Activated T-cell treated with anti-CD3 and anti-CD28 coated beads for 24 hours (primary cell): ENCODE results near the gene SLC1A7.

Source experiments
- DNase-seq: peaks from one replicate; pipeline ENCODE4 v3.0.0-alpha.2; 2020; ENCODE audit warnings: low read depth

The SLC1A7 gene

GRCh38 chr1:53115403-53116306 is 26.8 kb downstream of the SLC1A7 start:
- no peak for DNase-seq

GRCh38 chr1:53114581-53115400 is 27.6 kb downstream of the SLC1A7 start:
- DNase-seq = no peak

- DNase-seq = no peak
Observed at GRCh38 chr1:53114090-53114489, 28.3 kb downstream of the SLC1A7 start.

- DNase-seq = no peak
Observed at GRCh38 chr1:53112861-53113260, 29.6 kb downstream of the SLC1A7 start.

GRCh38 chr1:53112271-53112774 is 30.1 kb downstream of the SLC1A7 start:
- DNase-seq = no peak

GRCh38 chr1:53111693-53112092 is 30.7 kb downstream of the SLC1A7 start:
- DNase-seq = no peak

- DNase-seq = no peak
Observed at GRCh38 chr1:53111073-53111556, 31.3 kb downstream of the SLC1A7 start.

GRCh38 chr1:53110370-53111072 is 31.9 kb downstream of the SLC1A7 start:
- peak; percentile 17 for DNase-seq

GRCh38 chr1:53108646-53109580 is 33.5 kb downstream of the SLC1A7 start:
- no peak for DNase-seq

- DNase-seq = no peak
Observed at GRCh38 chr1:53107570-53108322, 34.7 kb downstream of the SLC1A7 start.

GRCh38 chr1:53107090-53107489 is 35.3 kb downstream of the SLC1A7 start:
- no peak for DNase-seq

- no peak for DNase-seq
Observed at GRCh38 chr1:53104289-53104913, 38.0 kb downstream of the SLC1A7 start.

GRCh38 chr1:53094533-53094919 is 47.9 kb downstream of the SLC1A7 start:
- DNase-seq = no peak

GRCh38 chr1:53093778-53094532 is 48.5 kb downstream of the SLC1A7 start:
- DNase-seq = no peak

GRCh38 chr1:53093451-53093754 is 49.0 kb downstream of the SLC1A7 start:
- no peak for DNase-seq

- no peak for DNase-seq
Observed at GRCh38 chr1:53092659-53093450, 49.6 kb downstream of the SLC1A7 start.

GRCh38 chr1:53091841-53092645 is 50.4 kb downstream of the SLC1A7 start:
- DNase-seq = no peak
